GM12878 (cell line): ENCODE results near the gene GMDS. TPM values are rescaled to one million over a fixed set of nuclear protein-coding genes. Genes with fewer than 3 reads are reported as not detected.

Experiments
- ATAC-seq: fragments of 200-7000 bp; cut with Tn5 transposase; 3 replicates; pipeline ENCODE4 v1.9.1; 2020; ENCODE audit warnings: mild to moderate bottlenecking, moderate library complexity
- BruUV-seq: library from RNA; stranded (reverse); fragments of 400-500 nt; replicated peaks from 2 replicates; lab custom pipeline; 2021; lab: Mats Ljungman, UMichigan
- CTCF ChIA-PET: fragments of 300-600 bp; sonication (Branson Sonifier 250); formaldehyde crosslinking; extraction: SDS; loops from one replicate; lab custom pipeline; 2021; ENCODE audit warnings: inconsistent platforms; lab: Yijun Ruan, JAX
- POLR2A ChIA-PET: fragments of 350-600 bp; formaldehyde crosslinking; extraction: SDS; loops from one replicate; lab custom pipeline; 2021; ENCODE audit warnings: inconsistent platforms; lab: Charles Lee
- RAD21 ChIA-PET: fragments of 300-600 bp; sonication (Branson Sonifier 250); formaldehyde crosslinking; loops from one replicate; lab custom pipeline; 2023; ENCODE audit warnings: antibody characterized with exemption; ENCODE audit not compliant: unreplicated experiment; lab: Charles Lee
- SMC1A ChIA-PET: fragments of 300-600 bp; sonication (Branson Sonifier 250); formaldehyde crosslinking; loops from one replicate; lab custom pipeline; 2023; ENCODE audit not compliant: unreplicated experiment, uncharacterized antibody; lab: Charles Lee
- DNase-seq: peaks from one replicate; pipeline ENCODE4 v3.0.0-alpha.2; 2011; ENCODE audit warnings: low read depth, low spot score
- FAIRE-seq: peaks from 3 replicates; lab custom pipeline; 2011; peaks lifted over from hg19 to GRCh38; lab: Jason Lieb, UNC
- H2AFZ ChIP-seq: 2 replicates; pipeline ENCODE4 v1.6.0; 2011; ENCODE audit warnings: low read depth, low read length, control low read depth; ENCODE audit not compliant: control insufficient read depth
- H3K27ac ChIP-seq: 2 replicates; pipeline ENCODE4 v1.5.1; 2011; ENCODE audit warnings: control low read depth; ENCODE audit not compliant: control insufficient read depth, insufficient read depth
- H3K27me3 ChIP-seq, 2 experiments: replicated peaks in 1 of 2; 2 replicates each; pipeline versions ENCODE4 v1.6.0 to v1.6.1; 2011; ENCODE audit warnings: low read length in 1 of 2; ENCODE audit not compliant: control insufficient read depth in 2 of 2, insufficient read depth in 2 of 2
- H3K36me3 ChIP-seq, 2 experiments: 2 replicates each; pipeline ENCODE4 v1.5.1; 2011; ENCODE audit warnings: low read length in 1 of 2; ENCODE audit not compliant: control insufficient read depth in 2 of 2, insufficient read depth in 2 of 2
- H3K4me1 ChIP-seq: 2 replicates; pipeline ENCODE4 v1.6.1; 2011; ENCODE audit warnings: mild to moderate bottlenecking, low read length, moderate library complexity, mixed read lengths; ENCODE audit not compliant: control insufficient read depth, insufficient read depth
- H3K4me2 ChIP-seq: 2 replicates; pipeline ENCODE4 v1.6.0; 2011; ENCODE audit warnings: control low read depth; ENCODE audit not compliant: control insufficient read depth, insufficient read depth
- H3K4me3 ChIP-seq: fragments of 200-600 bp; sonication (generic); 2 replicates; pipeline ENCODE4 v1.5.1; 2016
- H3K79me2 ChIP-seq: 2 replicates; pipeline ENCODE4 v1.6.0; 2011; ENCODE audit warnings: low read length; ENCODE audit not compliant: control insufficient read depth, insufficient read depth
- H3K9ac ChIP-seq: 2 replicates; pipeline ENCODE4 v1.8.0; 2011; ENCODE audit warnings: low read length, control low read depth, mixed read lengths; ENCODE audit not compliant: control insufficient read depth, insufficient read depth
- H3K9me3 ChIP-seq: replicated peaks from 3 replicates; pipeline ENCODE4 v1.5.1; 2011; ENCODE audit warnings: mild to moderate bottlenecking, low read length; ENCODE audit not compliant: control insufficient read depth, insufficient read depth
- H4K20me1 ChIP-seq: 2 replicates; pipeline ENCODE4 v1.6.0; 2011; ENCODE audit not compliant: control insufficient read depth, insufficient read depth
- CBX5 ChIP-seq: sonication (generic); IDR thresholded peaks from 2 replicates; pipeline ENCODE4 v1.6.1; 2016; ENCODE audit warnings: low read depth, moderate library complexity, mild to moderate bottlenecking, inconsistent platforms
- EED ChIP-seq: sonication (generic); IDR thresholded peaks from 2 replicates; pipeline ENCODE4 v1.6.1; 2016; ENCODE audit warnings: antibody characterized with exemption, low read depth
- FOS ChIP-seq: IDR thresholded peaks from 3 replicates; pipeline ENCODE4 v1.6.1; 2011; ENCODE audit warnings: borderline replicate concordance; ENCODE audit not compliant: insufficient read length; ENCODE audit errors: extremely low read depth
- MEF2B ChIP-seq: fragments of 450-650 bp; IDR thresholded peaks from 2 replicates; pipeline ENCODE4 v1.6.1; 2018; ENCODE audit warnings: mild to moderate bottlenecking, moderate library complexity; ENCODE audit not compliant: partially characterized antibody, poor library complexity, severe bottlenecking
- NR2F1 ChIP-seq: fragments of 450-650 bp; conservative IDR thresholded peaks from 2 replicates; pipeline ENCODE4 v1.6.1; 2017; ENCODE audit warnings: mild to moderate bottlenecking
- STAT3 ChIP-seq: IDR thresholded peaks from 2 replicates; pipeline ENCODE4 v1.6.1; 2011; ENCODE audit warnings: low read depth, low read length, improper control_type of control experiment
- ZNF217 ChIP-seq: fragments of 450-650 bp; IDR thresholded peaks from 2 replicates; pipeline ENCODE4 v1.6.1; 2017; ENCODE audit warnings: antibody characterized with exemption, mild to moderate bottlenecking
- WGBS: methylation state at CpG from one replicate; pipeline ENCODE4 v1.1.6; 2016; ENCODE audit warnings: low lambda C conversion rate; ENCODE audit not compliant: insufficient replicate concordance, insufficient coverage; ENCODE audit errors: missing lambda C conversion rate; 5-methylcytosine and 5-hydroxymethylcytosine counted together
- in situ Hi-C: fragments of 300-500 bp; cut with MboI; formaldehyde crosslinking; loops from 9 replicates; pipeline ENCODE4 v1.14.3; 2018; ENCODE audit warnings: mixed read lengths
- intact Hi-C: fragments of 100-400 bp; cut with micrococcal nuclease; formaldehyde crosslinking; loops from one replicate; pipeline ENCODE4 v1.14.2; 2022; ENCODE audit not compliant: unreplicated experiment
- polyA plus RNA-seq, 11 experiments: library from polyadenylated mRNA; depleted of rRNA in 4 of 11; unstranded in 6 of 11; stranded (reverse) in 5 of 11; fragments of >200 nt; fragmentation: Nextera tagmentation in 4 of 11; fragmentation: Illumina TruSeq in 1 of 11; extraction: Ambion mirVana in 4 of 11; extraction: Trizol in 1 of 11; gene quantifications; 1 replicate in 1 of 11; 2 replicates in 10 of 11; pipeline versions ENCODE4 v1.2.1 to v1.2.3, GENCODE V29; 2011 to 2016; ENCODE audit warnings: inconsistent platforms in 2 of 11, missing spikeins in 2 of 11, low read depth in 1 of 11
- total RNA-seq, 4 experiments: library from RNA; depleted of rRNA in 3 of 4; stranded (reverse); fragments of >200 nt in 3 of 4; fragmentation: Illumina TruSeq in 1 of 4; extraction: Trizol in 1 of 4; gene quantifications; 2 replicates each; pipeline versions ENCODE4 v1.2.1 to v1.2.3, GENCODE V29; 2013 to 2021
- TF ChIP-seq, protein P1 (sequence below): IDR thresholded peaks from 2 replicates; pipeline ENCODE4 v1.6.1; 2011; ENCODE audit warnings: mild to moderate bottlenecking, low read depth, low read length, moderate library complexity; ENCODE audit not compliant: insufficient replicate concordance
- TF ChIP-seq, protein P2 (sequence below): fragments of 450-650 bp; formaldehyde crosslinking; IDR thresholded peaks from 2 replicates; pipeline ENCODE4 v1.4.0; 2022; ENCODE audit warnings: mild to moderate bottlenecking, moderate library complexity
- TF ChIP-seq, protein P3 (sequence below): fragments of 450-650 bp; conservative IDR thresholded peaks from 2 replicates; pipeline ENCODE4 v1.6.1; 2017; ENCODE audit warnings: mild to moderate bottlenecking, moderate library complexity
- TF ChIP-seq, protein P4 (sequence below): fragments of 450-650 bp; IDR thresholded peaks from 2 replicates; pipeline ENCODE4 v1.6.1; 2016; ENCODE audit warnings: mild to moderate bottlenecking, moderate library complexity, borderline replicate concordance

Gene GMDS
- total and polyA plus RNA-seq, 10 of the 15 experiments (the other 5 are each of a cell fraction or from before 2014, with no cell fraction given), result 0.61 to 53.8 (median 29.3) TPM

DNA sequence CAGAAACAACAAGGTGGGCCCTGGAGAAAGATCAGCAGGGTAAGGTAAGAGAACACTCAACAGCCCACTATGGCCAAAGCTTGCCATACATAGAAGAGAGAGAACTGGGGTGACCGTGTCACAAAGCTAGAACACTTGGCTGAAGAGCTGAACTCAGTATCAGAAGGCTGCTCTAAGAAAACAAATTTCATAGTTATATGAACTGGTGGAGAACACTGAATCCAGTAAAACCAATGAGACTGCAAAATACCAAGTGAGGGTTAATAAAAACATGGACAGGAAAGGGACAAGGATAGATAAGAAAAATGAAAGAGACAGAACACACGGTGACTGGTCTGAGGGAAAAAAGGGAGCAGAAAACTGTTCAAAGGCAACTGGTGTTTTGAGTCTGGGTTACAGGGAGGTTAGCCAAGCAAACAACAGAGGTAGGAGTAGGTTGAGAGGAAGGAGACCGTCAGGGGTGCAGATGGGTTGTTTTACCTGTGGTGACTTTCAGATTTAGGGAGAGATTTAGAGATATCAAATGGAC, 56.5 kb downstream of the GMDS start:
- Histone ChIP-seq H4K20me1 (peaks cover 13% of the 10 kb centered on the region), H2AFZ (no peak overlapping the region), H3K36me3 (no peaks in the 10 kb centered on the region; a peak in 1 of 4 replicates), H3K9ac (no peak overlapping the region), H3K27ac (no peak overlapping the region), H3K79me2 (0 out of 2 replicates have a peak, but pooled peaks cover 1% of the 10 kb centered on the region), H3K9me3 (no peaks in the 10 kb centered on the region; the same call in 2 of the 3 replicates), H3K4me2 (no peak overlapping the region), H3K4me3 (no peak overlapping the region), H3K4me1 (peaks cover 18% of the 10 kb centered on the region), H3K27me3 (no peaks in the 10 kb centered on the region)
- FAIRE-seq (no peak), ATAC-seq (no peak), DNase-seq (no peak)
- ChIA-PET POLR2A (no interaction called here), CTCF (no interaction called here), RAD21 (interaction anchor here (1.5 kb wide), 1 partner anchor 28 kb away, joined by 3 read pairs; no protein-coding TSS in a partner anchor), SMC1A (interaction anchor here (0.6 kb wide), 1 partner anchor 393 kb away, joined by 3 read pairs; no protein-coding TSS in a partner anchor)
- 62% methylated on average over 3 of the region's 3 CpGs for WGBS
- in situ Hi-C loops (no loop called here), intact Hi-C loops (no loop called here)
- no TSS peak for BruUV-seq
- TF ChIP-seq, protein P1, sequence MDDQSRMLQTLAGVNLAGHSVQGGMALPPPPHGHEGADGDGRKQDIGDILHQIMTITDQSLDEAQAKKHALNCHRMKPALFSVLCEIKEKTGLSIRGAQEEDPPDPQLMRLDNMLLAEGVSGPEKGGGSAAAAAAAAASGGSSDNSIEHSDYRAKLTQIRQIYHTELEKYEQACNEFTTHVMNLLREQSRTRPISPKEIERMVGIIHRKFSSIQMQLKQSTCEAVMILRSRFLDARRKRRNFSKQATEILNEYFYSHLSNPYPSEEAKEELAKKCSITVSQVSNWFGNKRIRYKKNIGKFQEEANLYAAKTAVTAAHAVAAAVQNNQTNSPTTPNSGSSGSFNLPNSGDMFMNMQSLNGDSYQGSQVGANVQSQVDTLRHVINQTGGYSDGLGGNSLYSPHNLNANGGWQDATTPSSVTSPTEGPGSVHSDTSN, result no peak
- TF ChIP-seq, protein P2, sequence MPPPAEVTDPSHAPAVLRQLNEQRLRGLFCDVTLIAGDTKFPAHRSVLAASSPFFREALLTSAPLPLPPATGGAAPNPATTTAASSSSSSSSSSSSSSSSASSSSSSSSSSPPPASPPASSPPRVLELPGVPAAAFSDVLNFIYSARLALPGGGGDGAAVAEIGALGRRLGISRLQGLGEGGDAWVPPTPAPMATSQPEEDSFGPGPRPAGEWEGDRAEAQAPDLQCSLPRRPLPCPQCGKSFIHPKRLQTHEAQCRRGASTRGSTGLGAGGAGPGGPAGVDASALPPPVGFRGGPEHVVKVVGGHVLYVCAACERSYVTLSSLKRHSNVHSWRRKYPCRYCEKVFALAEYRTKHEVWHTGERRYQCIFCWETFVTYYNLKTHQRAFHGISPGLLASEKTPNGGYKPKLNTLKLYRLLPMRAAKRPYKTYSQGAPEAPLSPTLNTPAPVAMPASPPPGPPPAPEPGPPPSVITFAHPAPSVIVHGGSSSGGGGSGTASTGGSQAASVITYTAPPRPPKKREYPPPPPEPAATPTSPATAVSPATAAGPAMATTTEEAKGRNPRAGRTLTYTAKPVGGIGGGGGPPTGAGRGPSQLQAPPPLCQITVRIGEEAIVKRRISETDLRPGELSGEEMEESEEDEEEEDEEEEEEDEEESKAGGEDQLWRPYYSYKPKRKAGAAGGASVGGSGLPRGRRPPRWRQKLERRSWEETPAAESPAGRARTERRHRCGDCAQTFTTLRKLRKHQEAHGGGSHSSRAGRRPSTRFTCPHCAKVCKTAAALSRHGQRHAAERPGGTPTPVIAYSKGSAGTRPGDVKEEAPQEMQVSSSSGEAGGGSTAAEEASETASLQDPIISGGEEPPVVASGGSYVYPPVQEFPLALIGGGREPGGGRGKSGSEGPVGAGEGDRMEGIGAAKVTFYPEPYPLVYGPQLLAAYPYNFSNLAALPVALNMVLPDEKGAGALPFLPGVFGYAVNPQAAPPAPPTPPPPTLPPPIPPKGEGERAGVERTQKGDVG, result no peak
- TF ChIP-seq MEF2B (no peak), CBX5 (no peak), ZNF217 (no peak), STAT3 (no peak), NR2F1 (no peak), EED (no peak), FOS (no peak)
- TF ChIP-seq, protein P3, sequence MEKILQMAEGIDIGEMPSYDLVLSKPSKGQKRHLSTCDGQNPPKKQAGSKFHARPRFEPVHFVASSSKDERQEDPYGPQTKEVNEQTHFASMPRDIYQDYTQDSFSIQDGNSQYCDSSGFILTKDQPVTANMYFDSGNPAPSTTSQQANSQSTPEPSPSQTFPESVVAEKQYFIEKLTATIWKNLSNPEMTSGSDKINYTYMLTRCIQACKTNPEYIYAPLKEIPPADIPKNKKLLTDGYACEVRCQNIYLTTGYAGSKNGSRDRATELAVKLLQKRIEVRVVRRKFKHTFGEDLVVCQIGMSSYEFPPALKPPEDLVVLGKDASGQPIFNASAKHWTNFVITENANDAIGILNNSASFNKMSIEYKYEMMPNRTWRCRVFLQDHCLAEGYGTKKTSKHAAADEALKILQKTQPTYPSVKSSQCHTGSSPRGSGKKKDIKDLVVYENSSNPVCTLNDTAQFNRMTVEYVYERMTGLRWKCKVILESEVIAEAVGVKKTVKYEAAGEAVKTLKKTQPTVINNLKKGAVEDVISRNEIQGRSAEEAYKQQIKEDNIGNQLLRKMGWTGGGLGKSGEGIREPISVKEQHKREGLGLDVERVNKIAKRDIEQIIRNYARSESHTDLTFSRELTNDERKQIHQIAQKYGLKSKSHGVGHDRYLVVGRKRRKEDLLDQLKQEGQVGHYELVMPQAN, result no peak
- TF ChIP-seq, protein P4, sequence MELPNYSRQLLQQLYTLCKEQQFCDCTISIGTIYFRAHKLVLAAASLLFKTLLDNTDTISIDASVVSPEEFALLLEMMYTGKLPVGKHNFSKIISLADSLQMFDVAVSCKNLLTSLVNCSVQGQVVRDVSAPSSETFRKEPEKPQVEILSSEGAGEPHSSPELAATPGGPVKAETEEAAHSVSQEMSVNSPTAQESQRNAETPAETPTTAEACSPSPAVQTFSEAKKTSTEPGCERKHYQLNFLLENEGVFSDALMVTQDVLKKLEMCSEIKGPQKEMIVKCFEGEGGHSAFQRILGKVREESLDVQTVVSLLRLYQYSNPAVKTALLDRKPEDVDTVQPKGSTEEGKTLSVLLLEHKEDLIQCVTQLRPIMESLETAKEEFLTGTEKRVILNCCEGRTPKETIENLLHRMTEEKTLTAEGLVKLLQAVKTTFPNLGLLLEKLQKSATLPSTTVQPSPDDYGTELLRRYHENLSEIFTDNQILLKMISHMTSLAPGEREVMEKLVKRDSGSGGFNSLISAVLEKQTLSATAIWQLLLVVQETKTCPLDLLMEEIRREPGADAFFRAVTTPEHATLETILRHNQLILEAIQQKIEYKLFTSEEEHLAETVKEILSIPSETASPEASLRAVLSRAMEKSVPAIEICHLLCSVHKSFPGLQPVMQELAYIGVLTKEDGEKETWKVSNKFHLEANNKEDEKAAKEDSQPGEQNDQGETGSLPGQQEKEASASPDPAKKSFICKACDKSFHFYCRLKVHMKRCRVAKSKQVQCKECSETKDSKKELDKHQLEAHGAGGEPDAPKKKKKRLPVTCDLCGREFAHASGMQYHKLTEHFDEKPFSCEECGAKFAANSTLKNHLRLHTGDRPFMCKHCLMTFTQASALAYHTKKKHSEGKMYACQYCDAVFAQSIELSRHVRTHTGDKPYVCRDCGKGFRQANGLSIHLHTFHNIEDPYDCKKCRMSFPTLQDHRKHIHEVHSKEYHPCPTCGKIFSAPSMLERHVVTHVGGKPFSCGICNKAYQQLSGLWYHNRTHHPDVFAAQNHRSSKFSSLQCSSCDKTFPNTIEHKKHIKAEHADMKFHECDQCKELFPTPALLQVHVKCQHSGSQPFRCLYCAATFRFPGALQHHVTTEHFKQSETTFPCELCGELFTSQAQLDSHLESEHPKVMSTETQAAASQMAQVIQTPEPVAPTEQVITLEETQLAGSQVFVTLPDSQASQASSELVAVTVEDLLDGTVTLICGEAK, result no peak
